ENCODE results near the gene TMEM205. TPM values are rescaled to one million over a fixed set of nuclear protein-coding genes. Genes with fewer than 3 reads are reported as not detected.

Gene TMEM205
- total and polyA plus RNA-seq, 2 of the 13 experiments (the other 11 are each of a cell fraction or from before 2014, with no cell fraction given), result 45.5 to 98.7 TPM

DNA sequence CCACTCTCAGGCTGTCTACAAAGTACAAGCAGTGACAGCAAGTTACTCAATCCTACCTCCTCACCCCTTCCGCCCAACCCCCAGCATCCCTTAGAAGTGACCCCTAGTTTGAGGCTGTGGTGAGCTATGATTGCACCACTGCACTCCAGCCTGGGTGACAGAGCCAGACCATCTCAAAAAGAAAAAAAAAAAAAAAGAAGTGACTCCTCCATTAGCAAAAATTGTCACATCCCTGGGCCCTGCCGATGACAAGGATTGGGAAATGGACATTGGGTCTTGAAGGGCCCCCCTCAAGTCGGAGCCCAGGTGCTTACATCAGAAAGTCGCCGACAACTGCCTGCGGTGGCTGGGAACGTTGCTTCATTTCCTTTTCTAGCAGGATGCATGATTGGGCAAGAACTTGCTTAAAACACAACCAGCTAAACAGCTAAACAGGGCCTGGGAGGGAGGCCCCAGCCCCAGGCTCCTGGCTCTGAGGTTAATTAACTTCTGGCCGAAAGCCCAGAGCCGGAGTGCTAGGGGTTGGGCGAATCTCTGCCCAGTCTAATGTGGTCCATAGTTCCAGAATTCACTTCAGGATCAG lies 21.9 kb downstream of the TMEM205 start (continued):
- TF ChIP-seq GLMP (CRISPR knock-in tag; IDR thresholded peaks at IDR 0.05; ENCODE audit: borderline replicate concordance), result no peak
- TF ChIP-seq, protein P1, sequence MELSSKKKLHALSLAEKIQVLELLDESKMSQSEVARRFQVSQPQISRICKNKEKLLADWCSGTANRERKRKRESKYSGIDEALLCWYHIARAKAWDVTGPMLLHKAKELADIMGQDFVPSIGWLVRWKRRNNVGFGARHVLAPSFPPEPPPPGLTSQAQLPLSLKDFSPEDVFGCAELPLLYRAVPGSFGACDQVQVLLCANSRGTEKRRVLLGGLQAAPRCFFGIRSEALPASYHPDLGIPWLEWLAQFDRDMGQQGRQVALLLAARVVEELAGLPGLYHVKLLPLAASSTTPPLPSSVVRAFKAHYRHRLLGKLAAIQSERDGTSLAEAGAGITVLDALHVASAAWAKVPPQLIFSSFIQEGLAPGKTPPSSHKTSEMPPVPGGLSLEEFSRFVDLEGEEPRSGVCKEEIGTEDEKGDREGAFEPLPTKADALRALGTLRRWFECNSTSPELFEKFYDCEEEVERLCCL (CRISPR knock-in tag; IDR thresholded peaks at IDR 0.05; ENCODE audit: borderline replicate concordance), result no peak
- no peak for TF ChIP-seq FOXK2 (IDR thresholded peaks at IDR 0.05)
- TF ChIP-seq ZNF142 (CRISPR knock-in tag; IDR thresholded peaks at IDR 0.05), result 0 out of 2 replicates have a peak, but pooled peaks have one; percentile 45
- peak; percentile 46; the same call in 1 of the 2 replicates for TF ChIP-seq FOXJ3 (CRISPR knock-in tag; IDR thresholded peaks at IDR 0.05; ENCODE audit: borderline replicate concordance)
- TF ChIP-seq ZNF780A (CRISPR knock-in tag; IDR thresholded peaks at IDR 0.05), result no peak
- TF ChIP-seq ZNF773 (CRISPR knock-in tag; IDR thresholded peaks at IDR 0.05; ENCODE audit: borderline replicate concordance), result no peak
- no peak for TF ChIP-seq SIX4 (CRISPR knock-in tag; IDR thresholded peaks at IDR 0.05)
- TF ChIP-seq POLR2AphosphoS2 (IDR thresholded peaks at IDR 0.05; ENCODE audit: low read depth, low read length), result no peak
- TF ChIP-seq, protein P2, sequence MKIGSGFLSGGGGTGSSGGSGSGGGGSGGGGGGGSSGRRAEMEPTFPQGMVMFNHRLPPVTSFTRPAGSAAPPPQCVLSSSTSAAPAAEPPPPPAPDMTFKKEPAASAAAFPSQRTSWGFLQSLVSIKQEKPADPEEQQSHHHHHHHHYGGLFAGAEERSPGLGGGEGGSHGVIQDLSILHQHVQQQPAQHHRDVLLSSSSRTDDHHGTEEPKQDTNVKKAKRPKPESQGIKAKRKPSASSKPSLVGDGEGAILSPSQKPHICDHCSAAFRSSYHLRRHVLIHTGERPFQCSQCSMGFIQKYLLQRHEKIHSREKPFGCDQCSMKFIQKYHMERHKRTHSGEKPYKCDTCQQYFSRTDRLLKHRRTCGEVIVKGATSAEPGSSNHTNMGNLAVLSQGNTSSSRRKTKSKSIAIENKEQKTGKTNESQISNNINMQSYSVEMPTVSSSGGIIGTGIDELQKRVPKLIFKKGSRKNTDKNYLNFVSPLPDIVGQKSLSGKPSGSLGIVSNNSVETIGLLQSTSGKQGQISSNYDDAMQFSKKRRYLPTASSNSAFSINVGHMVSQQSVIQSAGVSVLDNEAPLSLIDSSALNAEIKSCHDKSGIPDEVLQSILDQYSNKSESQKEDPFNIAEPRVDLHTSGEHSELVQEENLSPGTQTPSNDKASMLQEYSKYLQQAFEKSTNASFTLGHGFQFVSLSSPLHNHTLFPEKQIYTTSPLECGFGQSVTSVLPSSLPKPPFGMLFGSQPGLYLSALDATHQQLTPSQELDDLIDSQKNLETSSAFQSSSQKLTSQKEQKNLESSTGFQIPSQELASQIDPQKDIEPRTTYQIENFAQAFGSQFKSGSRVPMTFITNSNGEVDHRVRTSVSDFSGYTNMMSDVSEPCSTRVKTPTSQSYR (CRISPR knock-in tag; IDR thresholded peaks at IDR 0.05; ENCODE audit: borderline replicate concordance), result peak; percentile 72
- TF ChIP-seq ZGPAT (CRISPR knock-in tag; IDR thresholded peaks at IDR 0.05), result peak; percentile 65; the same call in 1 of the 2 replicates
- no peak for TF ChIP-seq XRCC5 (optimal IDR thresholded peaks at IDR 0.05; ENCODE audit: low read length)
- TF ChIP-seq GFI1 (CRISPR knock-in tag; IDR thresholded peaks at IDR 0.05; ENCODE audit: borderline replicate concordance), result 0 out of 2 replicates have a peak, but pooled peaks have one; percentile 17
- TF ChIP-seq ZKSCAN8 (CRISPR knock-in tag; IDR thresholded peaks at IDR 0.05; ENCODE audit: borderline replicate concordance), result no peak
- TF ChIP-seq ZNF33B (CRISPR knock-in tag; IDR thresholded peaks at IDR 0.05), result no peak
- TF ChIP-seq ZSCAN29 (CRISPR knock-in tag; conservative IDR thresholded peaks at IDR 0.05), result 0 out of 2 replicates have a peak, but pooled peaks have one; percentile 59
